RWPE1 (cell line): ENCODE results near the gene AKR1B15.
A peak's percentile ranks its signal among the peaks of the same experiment; 100 is the strongest.

Experiments used
- CTCF ChIA-PET: fragments of 350-600 bp; sonication (Branson Sonifier 250); formaldehyde crosslinking; extraction: SDS; loops from one replicate; lab custom pipeline; 2021; lab: Yijun Ruan, JAX
- POLR2A ChIA-PET: fragments of 400-600 bp; formaldehyde crosslinking; extraction: SDS; loops from one replicate; lab custom pipeline; 2020; ENCODE audit warnings: antibody characterized with exemption; ENCODE audit not compliant: low non-redundant PET; lab: Yijun Ruan, JAX
- DNase-seq: peaks from one replicate; pipeline ENCODE4 v3.0.0; 2012; ENCODE audit warnings: low spot score
- H3K27ac ChIP-seq: fragments of 450-650 bp; 2 replicates; pipeline ENCODE4 v1.5.1; 2017
- TF ChIP-seq, protein P1 (sequence below): fragments of 450-650 bp; conservative IDR thresholded peaks from 2 replicates; pipeline ENCODE4 v1.5.1; 2017; ENCODE audit warnings: low read depth, mild to moderate bottlenecking

The AKR1B15 gene

GRCh38 chr7:134618756-134619530 is 70.0 kb downstream of the AKR1B15 start:
- CTCF ChIA-PET, result interaction anchor here (0.8 kb wide), 2 partner anchors 104 to 132 kb away, joined by 3 to 6 read pairs; no protein-coding TSS in a partner anchor
- TF ChIP-seq, protein P1, sequence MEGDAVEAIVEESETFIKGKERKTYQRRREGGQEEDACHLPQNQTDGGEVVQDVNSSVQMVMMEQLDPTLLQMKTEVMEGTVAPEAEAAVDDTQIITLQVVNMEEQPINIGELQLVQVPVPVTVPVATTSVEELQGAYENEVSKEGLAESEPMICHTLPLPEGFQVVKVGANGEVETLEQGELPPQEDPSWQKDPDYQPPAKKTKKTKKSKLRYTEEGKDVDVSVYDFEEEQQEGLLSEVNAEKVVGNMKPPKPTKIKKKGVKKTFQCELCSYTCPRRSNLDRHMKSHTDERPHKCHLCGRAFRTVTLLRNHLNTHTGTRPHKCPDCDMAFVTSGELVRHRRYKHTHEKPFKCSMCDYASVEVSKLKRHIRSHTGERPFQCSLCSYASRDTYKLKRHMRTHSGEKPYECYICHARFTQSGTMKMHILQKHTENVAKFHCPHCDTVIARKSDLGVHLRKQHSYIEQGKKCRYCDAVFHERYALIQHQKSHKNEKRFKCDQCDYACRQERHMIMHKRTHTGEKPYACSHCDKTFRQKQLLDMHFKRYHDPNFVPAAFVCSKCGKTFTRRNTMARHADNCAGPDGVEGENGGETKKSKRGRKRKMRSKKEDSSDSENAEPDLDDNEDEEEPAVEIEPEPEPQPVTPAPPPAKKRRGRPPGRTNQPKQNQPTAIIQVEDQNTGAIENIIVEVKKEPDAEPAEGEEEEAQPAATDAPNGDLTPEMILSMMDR, result no peak
- H3K27ac ChIP-seq, result peak overlapping the region; percentile 57
- DNase-seq, result peak; percentile 33
- POLR2A ChIA-PET, result no interaction called here

DNA sequence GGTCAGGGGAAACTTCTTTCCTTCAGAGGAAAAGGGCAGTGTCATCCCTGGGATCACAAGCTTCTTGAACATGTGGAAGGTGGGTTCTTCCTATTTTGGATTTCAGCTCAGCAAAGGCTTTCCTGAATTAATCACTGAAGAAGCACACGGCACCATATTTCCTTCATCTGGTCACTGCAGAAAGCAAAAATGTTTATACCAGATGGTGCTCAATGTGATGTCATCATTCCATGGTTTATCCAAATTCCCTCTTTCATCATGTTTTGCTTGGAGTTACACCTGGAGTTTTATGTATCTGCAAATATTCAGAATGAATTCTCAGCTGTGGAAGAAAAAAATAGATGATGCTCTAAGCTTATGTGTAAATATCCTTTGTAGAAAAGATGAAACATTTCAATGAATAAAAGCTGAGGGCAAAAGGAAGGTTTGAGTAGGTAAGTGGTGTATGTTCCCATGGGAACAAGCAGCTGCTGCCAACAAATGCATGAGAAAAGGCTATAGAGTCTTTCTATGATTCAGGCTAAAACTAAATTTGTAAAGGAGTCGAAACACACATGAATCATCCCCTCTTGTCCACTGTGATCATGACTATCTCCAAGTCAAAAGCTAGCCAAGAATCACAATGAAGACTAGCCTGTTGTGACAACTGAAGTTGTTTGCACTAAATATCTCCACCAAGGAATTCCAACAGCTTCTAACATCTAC is 70.9 kb downstream of the AKR1B15 start:
- ChIA-PET POLR2A (no interaction called here), CTCF (interaction anchor here (0.8 kb wide), 2 partner anchors 105 to 132 kb away, joined by 3 to 6 read pairs; no protein-coding TSS in a partner anchor)
- peak; percentile 59 for DNase-seq

GRCh38 chr7:134622303-134622995 is 73.5 kb downstream of the AKR1B15 start:
- CTCF ChIA-PET, result no interaction called here

More for the DNA sequence above, 70.9 kb downstream of the AKR1B15 start:
- no peak overlapping the region for H3K27ac ChIP-seq
- TF ChIP-seq, protein P1, result no peak

DNA sequence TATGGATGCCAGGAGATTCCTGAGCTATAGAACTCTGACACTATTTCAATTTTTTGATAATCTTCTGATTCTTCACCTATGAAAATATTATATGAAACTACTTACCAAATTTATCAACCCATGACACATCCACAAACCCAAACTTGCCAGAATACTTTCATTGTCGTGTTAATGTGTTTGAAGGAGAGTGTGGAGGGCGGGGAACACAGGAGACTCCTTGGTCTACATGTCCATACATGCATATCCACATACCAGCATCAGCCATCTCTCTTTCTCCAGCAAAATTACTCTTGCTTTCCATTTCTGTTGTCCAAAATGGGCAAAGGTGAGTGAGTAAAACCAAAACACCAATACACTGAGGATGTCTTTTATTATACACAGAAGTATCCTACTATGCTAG is 74.3 kb downstream of the AKR1B15 start:
- no peak overlapping the region for H3K27ac ChIP-seq
- DNase-seq, result peak; percentile 39
- POLR2A ChIA-PET, result no interaction called here
- TF ChIP-seq, protein P1, result no peak
- CTCF ChIA-PET, result interaction anchor here (0.6 kb wide), 1 partner anchor 178 kb away, joined by 4 read pairs; no protein-coding TSS in a partner anchor

More at GRCh38 chr7:134622303-134622995, 73.5 kb downstream of the AKR1B15 start:
- no peak for DNase-seq
- H3K27ac ChIP-seq, result no peak overlapping the region
- TF ChIP-seq, protein P1, result no peak
- POLR2A ChIA-PET, result no interaction called here

DNA sequence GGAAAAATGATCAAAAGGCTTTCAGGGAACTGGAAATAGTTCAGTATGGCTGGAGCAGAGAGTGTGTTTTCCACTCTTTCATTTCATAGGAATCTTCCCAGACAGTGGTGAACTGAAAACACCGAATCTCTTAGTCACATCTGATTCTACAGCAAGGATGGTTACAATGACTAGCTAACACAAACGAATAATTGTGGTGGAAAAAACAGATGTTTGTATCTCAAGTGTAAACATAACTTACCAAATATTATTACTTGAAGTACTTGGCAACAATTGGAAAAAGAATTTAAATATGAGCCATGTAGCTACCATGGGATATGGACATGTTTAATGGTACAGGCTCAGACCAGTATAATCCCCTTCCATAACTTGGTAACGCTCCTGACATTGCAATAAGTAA is 76.6 kb downstream of the AKR1B15 start:
- H3K27ac ChIP-seq, result no peak overlapping the region
- POLR2A ChIA-PET, result no interaction called here
- DNase-seq, result no peak

More for the DNA sequence above, 76.6 kb downstream of the AKR1B15 start:
- CTCF ChIA-PET, result interaction anchor here (0.7 kb wide), 1 partner anchor 190 kb away, joined by 3 read pairs; no protein-coding TSS in a partner anchor
- TF ChIP-seq, protein P1, result no peak
